Neuronal stem cell (in vitro differentiated cells): ENCODE data around the gene GNPAT.

Experiments used
- DNase-seq: peaks from one replicate; pipeline ENCODE4 v3.0.0-alpha.2; 2013; ENCODE audit warnings: low spot score
- H2AFZ ChIP-seq: one replicate; pipeline ENCODE4 v1.6.1; 2013; ENCODE audit warnings: mild to moderate bottlenecking, low read length, inconsistent platforms
- H2AK5ac ChIP-seq: 2 replicates; pipeline ENCODE4 v1.6.1; 2013; ENCODE audit warnings: low read depth, mild to moderate bottlenecking, inconsistent platforms, low read length, moderate library complexity, mixed read lengths
- H2BK120ac ChIP-seq: 2 replicates; pipeline ENCODE4 v1.6.1; 2013; ENCODE audit warnings: low read depth, mild to moderate bottlenecking, inconsistent platforms, low read length, moderate library complexity, mixed read lengths
- H2BK12ac ChIP-seq: one replicate; pipeline ENCODE4 v1.6.1; 2013; ENCODE audit warnings: low read length, inconsistent platforms
- H2BK15ac ChIP-seq: 2 replicates; pipeline ENCODE4 v1.6.1; 2013; ENCODE audit warnings: mild to moderate bottlenecking, low read length, inconsistent platforms, mixed read lengths
- H2BK5ac ChIP-seq: one replicate; pipeline ENCODE4 v1.6.1; 2013; ENCODE audit warnings: inconsistent platforms, mild to moderate bottlenecking, low read length, moderate library complexity
- H3K14ac ChIP-seq: one replicate; pipeline ENCODE4 v1.6.1; 2013; ENCODE audit warnings: low read length, inconsistent platforms
- H3K18ac ChIP-seq: 2 replicates; pipeline ENCODE4 v1.6.1; 2013; ENCODE audit warnings: low read length, inconsistent platforms
- H3K23ac ChIP-seq: 2 replicates; pipeline ENCODE4 v1.6.1; 2013; ENCODE audit warnings: low read depth, mild to moderate bottlenecking, mixed read lengths, low read length, inconsistent platforms; ENCODE audit not compliant: poor library complexity
- H3K27ac ChIP-seq: replicated peaks from 3 replicates; pipeline ENCODE4 v1.5.1; 2013; ENCODE audit warnings: low read length, inconsistent platforms
- H3K27me3 ChIP-seq, 3 experiments: 2 replicates each; pipeline ENCODE4 v1.6.1; 2013; ENCODE audit warnings: low read length in 3 of 3, mild to moderate bottlenecking in 2 of 3, inconsistent platforms in 1 of 3, low read depth in 1 of 3, mixed read lengths in 1 of 3, moderate library complexity in 1 of 3; ENCODE audit not compliant: control insufficient read depth in 3 of 3, insufficient read depth in 3 of 3
- H3K36me3 ChIP-seq, 2 donors: replicated peaks in 1 of 2; 2 replicates each; pipeline ENCODE4 v1.6.1; 2013; ENCODE audit warnings: low read length in 2 of 2; ENCODE audit not compliant: control insufficient read depth in 2 of 2, insufficient read depth in 2 of 2
- H3K4ac ChIP-seq: 2 replicates; pipeline ENCODE4 v1.6.1; 2013; ENCODE audit warnings: inconsistent platforms, mild to moderate bottlenecking, low read length, moderate library complexity
- H3K4me1 ChIP-seq, 2 donors: 1 replicate in 1 of 2; 2 replicates in 1 of 2; pipeline ENCODE4 v1.6.1; 2013; ENCODE audit warnings: low read length in 2 of 2, low read depth in 1 of 2; ENCODE audit not compliant: control insufficient read depth in 2 of 2, insufficient read depth in 1 of 2
- H3K4me2 ChIP-seq: one replicate; pipeline ENCODE4 v1.6.1; 2013; ENCODE audit warnings: mild to moderate bottlenecking, low read length, inconsistent platforms; ENCODE audit not compliant: insufficient read depth, poor library complexity, severe bottlenecking
- H3K4me3 ChIP-seq, 2 donors: 2 replicates each; pipeline ENCODE4 v1.5.1; 2013; ENCODE audit warnings: low read length in 2 of 2, mild to moderate bottlenecking in 2 of 2, inconsistent platforms in 1 of 2, moderate library complexity in 1 of 2
- H3K79me1 ChIP-seq: one replicate; pipeline ENCODE4 v1.6.1; 2013; ENCODE audit warnings: low read depth, mild to moderate bottlenecking, inconsistent platforms, low read length, moderate library complexity
- H3K9ac ChIP-seq: one replicate; pipeline ENCODE4 v1.6.1; 2013; ENCODE audit warnings: mild to moderate bottlenecking, low read depth, low read length, inconsistent platforms; ENCODE audit not compliant: poor library complexity
- H3K9me3 ChIP-seq, 2 donors: replicated peaks in 1 of 2; 2 replicates each; pipeline versions ENCODE3 to v1.6.1; 2013; ENCODE audit warnings: low read length in 2 of 2, mild to moderate bottlenecking in 2 of 2, inconsistent platforms in 1 of 2, low read depth in 1 of 2, mixed read lengths in 1 of 2, moderate library complexity in 1 of 2; ENCODE audit not compliant: control insufficient read depth in 2 of 2, insufficient read depth in 1 of 2
- H4K8ac ChIP-seq: one replicate; pipeline ENCODE4 v1.6.1; 2013; ENCODE audit warnings: low read depth, mild to moderate bottlenecking, inconsistent platforms, low read length, moderate library complexity
- H4K91ac ChIP-seq: one replicate; pipeline ENCODE4 v1.6.1; 2013; ENCODE audit warnings: low read length, low read depth, mild to moderate bottlenecking, inconsistent platforms; ENCODE audit not compliant: poor library complexity
- WGBS, 2 donors: extraction: QIAGEN DNeasy Blood & Tissue Kit; methylation state at CpG; one replicate each; pipeline ENCODE4 v1.1.7; 2013; ENCODE audit warnings: missing lambda C conversion rate in 2 of 2, mixed read lengths in 1 of 2; ENCODE audit not compliant: insufficient read length in 2 of 2, insufficient replicate concordance in 1 of 2; ENCODE audit errors: extremely low coverage in 2 of 2; 5-methylcytosine and 5-hydroxymethylcytosine counted together

The GNPAT gene

GRCh38 chr1:231319080-231319479 is 78.1 kb downstream of the GNPAT start:
- no peak overlapping the region for H2AFZ ChIP-seq
- H2AK5ac ChIP-seq, result no peak overlapping the region
- H3K36me3 ChIP-seq, result no peaks in the 10 kb centered on the region
- H3K4me3 ChIP-seq, result no peak overlapping the region
- WGBS, 2 donors, result no CpG with 5 or more reads among the region's 9 CpGs
- no peak overlapping the region for H3K4me2 ChIP-seq
- no peaks in the 10 kb centered on the region for H3K27me3 ChIP-seq
- H3K23ac ChIP-seq, result no peak overlapping the region
- H3K4ac ChIP-seq, result no peak overlapping the region
- H2BK15ac ChIP-seq, result no peak overlapping the region
- H2BK12ac ChIP-seq, result no peak overlapping the region
- no peaks in the 10 kb centered on the region for H3K79me1 ChIP-seq
- no peak overlapping the region for H4K91ac ChIP-seq
- no peak overlapping the region for H3K27ac ChIP-seq
- no peak overlapping the region for H4K8ac ChIP-seq
- H3K4me1 ChIP-seq, result no peaks in the 10 kb centered on the region
- H3K9me3 ChIP-seq, result no peaks in the 10 kb centered on the region
- H3K18ac ChIP-seq, result no peak overlapping the region
- DNase-seq, result no peak
- H2BK120ac ChIP-seq, result no peak overlapping the region
- no peak overlapping the region for H3K9ac ChIP-seq
- H2BK5ac ChIP-seq, result no peak overlapping the region
- no peak overlapping the region for H3K14ac ChIP-seq

GRCh38 chr1:231322880-231323530 is 82.0 kb downstream of the GNPAT start:
- H3K9me3 ChIP-seq, result no peaks in the 10 kb centered on the region
- no peak overlapping the region for H2BK5ac ChIP-seq
- no peak overlapping the region for H2BK120ac ChIP-seq
- H4K8ac ChIP-seq, result no peak overlapping the region
- no peaks in the 10 kb centered on the region for H3K27me3 ChIP-seq
- no peak overlapping the region for H2AK5ac ChIP-seq
- H3K4ac ChIP-seq, result no peak overlapping the region
- no CpG with 5 or more reads among the region's 7 CpGs for WGBS, 2 donors
- H4K91ac ChIP-seq, result no peak overlapping the region
- H3K79me1 ChIP-seq, result no peaks in the 10 kb centered on the region
- no peak overlapping the region for H3K27ac ChIP-seq
- no peak overlapping the region for H3K9ac ChIP-seq
- H3K23ac ChIP-seq, result no peak overlapping the region
- no peaks in the 10 kb centered on the region for H3K36me3 ChIP-seq
- no peak overlapping the region for H3K4me3 ChIP-seq
- H3K4me1 ChIP-seq, result no peaks in the 10 kb centered on the region
- no peak overlapping the region for H3K4me2 ChIP-seq
- no peak overlapping the region for H2BK12ac ChIP-seq
- no peak for DNase-seq
- no peak overlapping the region for H3K14ac ChIP-seq
- no peak overlapping the region for H2BK15ac ChIP-seq
- H2AFZ ChIP-seq, result no peak overlapping the region
- no peak overlapping the region for H3K18ac ChIP-seq

- H3K23ac ChIP-seq, result no peak overlapping the region
- no peak overlapping the region for H3K4me3 ChIP-seq
- H3K18ac ChIP-seq, result no peak overlapping the region
- H3K9ac ChIP-seq, result no peak overlapping the region
- no peak overlapping the region for H3K27ac ChIP-seq
- H4K91ac ChIP-seq, result no peak overlapping the region
- H2BK120ac ChIP-seq, result no peak overlapping the region
- H3K9me3 ChIP-seq, result no peaks in the 10 kb centered on the region
- H2AFZ ChIP-seq, result no peak overlapping the region
- no peak for DNase-seq
- no peak overlapping the region for H2BK12ac ChIP-seq
- H3K14ac ChIP-seq, result no peak overlapping the region
- H3K4me2 ChIP-seq, result no peak overlapping the region
- H3K36me3 ChIP-seq, result no peaks in the 10 kb centered on the region
- no peak overlapping the region for H2BK5ac ChIP-seq
- H3K4ac ChIP-seq, result no peak overlapping the region
- no CpG with 5 or more reads among the region's 5 CpGs for WGBS, 2 donors
- no peaks in the 10 kb centered on the region for H3K79me1 ChIP-seq
- no peak overlapping the region for H2BK15ac ChIP-seq
- H3K27me3 ChIP-seq, result no peaks in the 10 kb centered on the region
- no peak overlapping the region for H4K8ac ChIP-seq
- H3K4me1 ChIP-seq, result no peaks in the 10 kb centered on the region
- no peak overlapping the region for H2AK5ac ChIP-seq
These were observed 83.6 kb downstream of the GNPAT start for GRCh38 chr1:231324660-231325059.

GRCh38 chr1:231326248-231326647 is 85.2 kb downstream of the GNPAT start:
- H3K4me1 ChIP-seq, result no peaks in the 10 kb centered on the region
- no peak overlapping the region for H3K23ac ChIP-seq
- H3K14ac ChIP-seq, result no peak overlapping the region
- H3K9ac ChIP-seq, result no peak overlapping the region
- H3K4me2 ChIP-seq, result no peak overlapping the region
- H3K27ac ChIP-seq, result no peak overlapping the region
- H2AK5ac ChIP-seq, result no peak overlapping the region
- no peak overlapping the region for H3K18ac ChIP-seq
- H3K79me1 ChIP-seq, result no peaks in the 10 kb centered on the region
- H3K27me3 ChIP-seq, result no peaks in the 10 kb centered on the region
- no peak overlapping the region for H2AFZ ChIP-seq
- H2BK5ac ChIP-seq, result no peak overlapping the region
- DNase-seq, result no peak
- no peak overlapping the region for H2BK12ac ChIP-seq
- WGBS, 2 donors, result no CpG with 5 or more reads among the region's 1 CpG
- no peak overlapping the region for H2BK120ac ChIP-seq
- H3K36me3 ChIP-seq, result no peaks in the 10 kb centered on the region
- H3K4me3 ChIP-seq, result no peak overlapping the region
- no peak overlapping the region for H4K8ac ChIP-seq
- H3K9me3 ChIP-seq, result no peaks in the 10 kb centered on the region
- no peak overlapping the region for H3K4ac ChIP-seq
- H2BK15ac ChIP-seq, result no peak overlapping the region
- no peak overlapping the region for H4K91ac ChIP-seq
